ENCODE results near the gene GTF2H2C. TPM values are rescaled to one million over a fixed set of nuclear protein-coding genes. Genes with fewer than 3 reads are reported as not detected.
"Not testable (repeated sequence)": the region's sequence is repeated elsewhere in the genome, so short reads cannot be mapped to it uniquely, and the experiment has no call there.

GTF2H2C gene
- total RNA-seq, 1 donor = 14.0 TPM

DNA sequence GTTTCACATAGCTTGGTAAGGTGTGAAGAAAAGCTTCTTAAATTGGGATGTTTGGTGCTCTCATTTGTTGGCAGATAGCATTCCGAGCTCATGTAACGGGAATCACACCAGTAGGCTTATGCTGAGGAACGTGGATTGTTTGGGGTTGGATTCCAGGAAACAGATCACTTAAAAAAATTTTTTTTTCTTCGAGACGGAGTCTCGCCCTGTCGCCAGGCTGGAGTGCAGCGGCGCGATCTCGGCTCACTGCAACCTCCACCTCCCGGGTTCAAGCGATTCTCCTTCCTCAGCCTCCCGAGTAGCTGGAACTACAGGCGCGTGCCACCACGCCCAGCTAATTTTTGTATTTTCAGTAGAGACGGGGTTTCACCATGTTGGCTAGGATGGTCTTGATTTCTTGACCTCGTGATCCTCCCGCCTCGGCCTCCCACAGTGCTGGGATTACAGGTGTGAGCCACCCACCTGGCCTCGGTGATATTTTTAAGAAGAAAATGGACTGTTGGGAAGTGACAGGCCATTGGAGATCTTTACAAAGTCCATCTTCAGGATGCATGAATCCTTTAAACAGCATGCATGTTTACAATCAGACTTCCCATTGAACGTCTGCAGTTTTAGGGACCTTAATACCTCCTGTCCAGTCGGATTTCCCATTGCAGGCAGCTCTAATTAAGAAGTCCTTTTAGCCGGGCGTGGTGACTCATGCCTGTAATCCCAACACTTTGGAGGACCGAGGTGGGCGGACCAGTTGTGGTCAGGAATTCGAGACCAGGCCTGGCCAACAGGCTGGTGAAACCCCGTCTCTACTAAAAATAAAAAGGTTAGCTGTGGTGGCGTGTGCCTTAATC is 818 bp downstream of the GTF2H2C start:
- not testable (repeated sequence) for DNase-seq (ENCODE audit: low read depth in 2 of 3, low spot score in 2 of 3)

DNA sequence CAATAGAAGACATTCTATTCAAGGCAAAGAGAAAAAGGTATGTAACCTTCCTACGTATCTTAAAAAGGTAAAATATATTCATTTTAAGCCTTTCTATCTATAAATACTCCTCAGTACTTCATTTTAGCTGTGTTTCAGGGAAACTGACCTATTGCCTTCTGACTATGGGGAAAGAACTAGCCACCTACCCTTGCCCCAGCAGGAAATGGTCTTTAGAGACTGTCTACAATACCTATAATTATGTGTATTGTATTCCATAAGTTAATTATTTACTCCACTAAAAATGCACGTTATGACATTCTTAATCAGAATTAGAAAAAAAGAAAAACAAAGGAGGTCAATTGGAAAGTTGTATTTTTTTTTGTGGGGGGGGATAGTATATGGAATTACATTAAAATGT is 6.2 kb downstream of the GTF2H2C start:
- DNase-seq (ENCODE audit: low read depth in 2 of 3, low spot score in 2 of 3) = not testable (repeated sequence)

DNA sequence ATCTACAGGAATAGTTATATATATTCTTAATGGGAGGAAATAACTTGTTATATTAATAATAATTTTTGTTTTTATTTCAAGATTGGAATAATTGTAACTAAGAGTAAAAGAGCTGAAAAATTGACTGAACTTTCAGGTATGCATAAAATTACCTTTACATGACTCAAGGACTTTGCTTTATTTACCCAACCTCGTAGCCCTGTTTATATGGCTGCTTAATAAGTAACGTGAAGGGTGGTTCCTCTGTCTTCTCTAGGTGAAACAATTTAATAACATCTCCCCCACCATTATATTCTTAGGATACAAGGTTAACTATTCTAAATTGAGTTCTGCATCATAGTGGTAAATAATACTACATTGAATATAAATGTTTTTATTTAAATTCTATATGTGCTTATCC is 8.1 kb downstream of the GTF2H2C start:
- not testable (repeated sequence) for DNase-seq (ENCODE audit: low read depth in 2 of 3, low spot score in 2 of 3)

DNA sequence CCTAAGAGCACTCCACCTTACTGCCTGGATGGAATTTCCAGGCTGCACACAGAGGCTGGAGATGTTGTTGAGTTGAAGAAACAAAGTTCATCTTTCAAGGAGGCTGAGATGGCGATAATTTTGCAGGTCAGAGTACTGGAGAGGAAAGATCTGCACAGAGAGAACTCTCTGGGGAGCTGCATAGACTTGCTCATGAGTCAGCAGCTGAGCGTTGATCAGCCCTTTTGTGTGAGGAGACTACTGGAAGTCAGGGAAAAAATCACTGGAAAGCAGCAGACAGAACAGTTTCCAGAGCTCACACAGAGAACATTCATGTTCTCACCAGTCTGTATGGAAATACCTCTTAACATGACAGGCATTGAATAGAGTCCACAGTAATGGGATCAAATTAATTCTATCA is 23.4 kb downstream of the GTF2H2C start:
- DNase-seq (ENCODE audit: low read depth in 2 of 3, low spot score in 2 of 3) = not testable (repeated sequence)

DNA sequence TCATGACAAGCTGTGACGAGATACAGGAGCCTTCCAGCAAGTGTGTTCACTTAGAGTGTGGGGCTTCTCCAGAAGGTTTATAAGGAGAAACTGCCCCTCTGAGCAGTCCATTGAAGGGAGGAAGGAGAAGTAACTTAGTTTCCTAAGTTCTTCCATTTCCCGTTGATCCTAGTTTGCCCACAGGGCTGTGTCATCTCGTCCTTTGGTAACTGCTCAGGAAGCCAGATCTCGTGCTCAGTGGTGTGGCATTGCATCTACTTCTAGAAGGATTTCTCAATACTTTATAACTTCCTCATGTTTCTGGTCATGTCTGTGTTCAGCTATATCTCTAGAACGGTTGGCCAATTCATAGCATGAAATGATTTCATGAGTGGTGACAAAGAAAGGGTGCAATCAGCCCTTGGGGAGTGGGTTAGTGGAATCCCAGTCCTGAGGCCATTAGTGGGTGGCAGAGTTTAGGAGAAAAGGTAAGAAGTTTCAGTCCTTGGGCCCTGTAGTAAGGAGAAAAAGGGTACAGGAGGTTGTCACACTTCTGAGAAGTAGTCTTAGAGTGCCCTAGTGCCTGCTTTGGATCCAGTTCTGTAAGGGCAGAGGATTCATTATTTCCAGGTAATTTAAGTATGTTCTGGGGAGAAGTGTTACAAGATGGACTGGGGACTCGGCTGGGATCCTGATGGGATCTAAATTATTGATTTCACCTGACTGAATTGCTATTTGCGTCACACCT is 36.3 kb downstream of the GTF2H2C start:
- not testable (repeated sequence) for DNase-seq (ENCODE audit: low read depth in 2 of 3, low spot score in 2 of 3)

DNA sequence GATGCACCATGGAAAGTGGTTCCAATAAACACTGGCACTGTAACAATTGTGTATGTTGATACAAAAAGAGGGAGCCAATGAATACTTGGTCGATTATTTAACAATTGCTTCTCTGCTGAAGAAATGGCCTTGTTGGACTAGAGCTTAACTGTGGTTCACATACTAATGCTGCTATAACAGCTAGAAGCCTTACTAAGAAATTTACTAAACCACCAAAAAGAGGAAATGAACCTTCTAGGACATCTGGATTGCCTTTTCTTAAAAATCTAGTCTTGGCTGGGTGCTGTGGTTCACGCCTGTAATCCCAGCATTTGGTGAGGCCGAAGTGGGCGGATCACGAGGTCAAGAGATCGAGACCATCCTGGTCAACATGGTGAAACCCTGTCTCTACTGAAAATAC is 42.0 kb downstream of the GTF2H2C start:
- not testable (repeated sequence) for DNase-seq (ENCODE audit: low read depth in 2 of 3, low spot score in 2 of 3)

DNA sequence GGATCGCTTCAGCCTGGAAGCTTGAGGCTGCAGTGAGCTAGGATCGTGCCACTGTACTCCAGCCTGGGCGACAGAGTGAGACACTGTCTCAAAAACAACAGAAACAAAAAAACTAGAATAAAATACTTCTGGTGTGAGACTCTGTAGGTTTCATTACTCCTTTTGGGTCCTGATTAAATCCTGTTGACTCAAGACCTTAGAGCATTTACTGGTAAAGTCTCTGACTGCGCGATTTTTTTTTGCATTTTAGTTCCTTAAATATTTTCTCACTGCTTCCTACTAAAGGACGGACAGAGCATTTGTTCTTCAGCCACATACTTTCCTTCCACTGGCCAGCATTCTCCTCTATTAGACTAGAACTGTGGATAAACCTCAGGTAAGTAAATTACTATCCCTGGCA is 46.8 kb downstream of the GTF2H2C start:
- DNase-seq (ENCODE audit: low read depth in 2 of 3, low spot score in 2 of 3) = not testable (repeated sequence)

DNA sequence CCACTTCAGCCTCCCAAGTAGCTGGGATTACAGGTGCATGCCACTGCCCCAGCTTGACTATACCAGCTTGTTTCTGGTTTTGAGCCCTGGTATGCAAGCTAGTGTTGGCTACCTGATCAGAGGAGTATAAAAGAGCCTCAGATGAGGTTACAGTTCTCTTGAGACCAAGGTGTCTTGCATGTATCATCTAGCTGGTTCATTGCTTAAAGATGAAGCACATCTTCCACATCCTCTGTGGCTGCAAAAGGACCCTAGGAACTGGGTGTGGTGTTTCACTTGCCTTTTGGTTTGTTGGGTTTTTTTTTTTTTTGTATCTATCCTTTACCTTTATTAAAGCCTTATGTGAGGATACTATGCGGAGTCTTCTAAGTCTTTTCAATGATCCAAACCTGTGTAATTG is 47.8 kb downstream of the GTF2H2C start:
- not testable (repeated sequence) for DNase-seq (ENCODE audit: low read depth in 2 of 3, low spot score in 2 of 3)

DNA sequence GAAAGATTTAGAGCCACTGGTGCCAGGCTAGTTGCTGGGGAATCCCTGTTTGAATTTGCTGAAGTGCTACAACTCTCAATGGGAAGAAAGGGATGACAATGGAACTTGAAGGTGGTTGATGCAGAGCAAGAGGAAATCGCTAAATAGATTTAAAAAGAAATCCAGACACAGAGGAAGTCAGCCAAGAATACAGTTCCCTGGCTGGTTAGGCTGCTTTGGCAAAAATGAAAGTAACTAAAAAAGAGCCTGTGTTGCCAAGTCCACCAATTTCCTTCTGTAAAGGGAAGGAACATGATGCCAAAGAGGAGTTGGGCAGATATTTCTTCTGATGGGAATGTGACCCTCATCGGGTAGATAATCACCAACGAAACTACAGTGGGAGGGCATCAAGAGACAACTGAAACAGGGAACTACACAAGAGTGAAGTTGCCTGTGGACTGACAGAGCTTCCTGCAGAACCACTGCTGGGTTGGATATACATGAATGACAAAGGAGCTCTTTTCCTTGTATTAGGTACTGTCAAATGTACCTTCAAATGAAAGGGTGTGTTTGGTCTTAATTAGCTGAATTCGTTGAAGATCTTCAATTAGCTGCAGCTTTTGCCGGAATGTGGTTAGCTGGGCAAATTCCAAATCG is 49.0 kb downstream of the GTF2H2C start:
- not testable (repeated sequence) for DNase-seq (ENCODE audit: low read depth in 2 of 3, low spot score in 2 of 3)

DNA sequence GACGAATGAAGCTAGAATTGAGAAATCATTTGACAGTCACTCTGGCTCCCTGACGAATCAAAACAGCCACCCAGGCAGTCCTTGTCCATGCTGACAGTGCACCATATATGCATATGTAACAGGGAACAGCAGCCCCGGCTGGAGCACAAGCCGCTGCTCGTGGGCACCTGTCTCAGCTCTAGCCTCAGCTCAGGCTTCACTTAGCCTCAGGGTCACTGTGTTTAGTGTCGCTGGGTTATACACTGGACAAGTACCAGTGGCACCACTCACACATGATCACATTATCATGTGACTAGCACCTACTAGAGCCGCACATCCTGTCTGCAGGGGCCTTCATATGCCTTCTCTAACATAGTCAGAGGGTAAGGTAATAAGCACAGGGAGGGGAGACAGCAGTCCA is 54.9 kb downstream of the GTF2H2C start:
- DNase-seq (ENCODE audit: low read depth in 2 of 3, low spot score in 2 of 3) = not testable (repeated sequence)

DNA sequence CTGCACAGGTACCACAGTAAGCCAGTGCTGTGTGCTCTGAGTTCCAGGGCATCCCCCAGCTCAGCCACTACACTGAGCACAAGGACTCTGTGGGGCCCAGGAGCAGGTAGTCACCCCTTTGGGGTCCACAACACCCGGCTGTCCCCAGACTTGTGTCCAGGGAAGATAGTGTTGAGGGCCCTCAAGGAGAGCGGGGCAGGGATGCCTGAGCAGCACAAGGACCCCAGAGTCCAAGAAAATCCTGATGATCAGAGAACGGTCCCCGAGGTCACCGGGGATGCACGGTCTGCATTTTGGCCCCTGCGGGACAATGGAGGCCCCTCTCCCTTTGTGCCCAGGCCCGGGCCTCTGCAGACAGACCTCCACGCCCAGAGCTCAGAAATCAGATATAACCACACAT is 71.9 kb downstream of the GTF2H2C start:
- not testable (repeated sequence) for DNase-seq (ENCODE audit: low read depth in 2 of 3, low spot score in 2 of 3)

Small RNA genes lying within 50 kb of the gene (small RNA-seq; reads per million reads assigned to genes)
- gene RNU6-724P = not detected

Other genes starting within 250 kb of the GTF2H2C start
- gene CCDC125, start 227.4 kb upstream of the GTF2H2C start, total RNA-seq = 5.9 TPM
- 4.0 TPM for gene AK6, start 190.7 kb upstream of the GTF2H2C start, total RNA-seq
- gene TAF9, start 190.7 kb upstream of the GTF2H2C start, total RNA-seq = 46.3 TPM
- 8.6 TPM for gene RAD17, start 190.4 kb upstream of the GTF2H2C start, total RNA-seq
- 0.27 TPM for gene MARVELD2, start 145.1 kb upstream of the GTF2H2C start, total RNA-seq
- 18.6 TPM for gene OCLN, start 67.4 kb upstream of the GTF2H2C start, total RNA-seq